H1 (cell line): ENCODE measurements around the gene TBKBP1.

ENCODE experiments used
- HDAC2 ChIP-seq, 2 experiments: fragments of 300-600 bp in 1 of 2; sonication (generic) in 1 of 2; IDR thresholded peaks; 2 replicates each; pipeline ENCODE4 v1.6.1; 2011 to 2012; ENCODE audit warnings: low read depth in 2 of 2, low read length in 2 of 2, mild to moderate bottlenecking in 2 of 2, moderate library complexity in 2 of 2, borderline replicate concordance in 1 of 2, inconsistent platforms in 1 of 2
- NRF1 ChIP-seq: IDR thresholded peaks from 2 replicates; pipeline ENCODE4 v1.6.1; 2011; ENCODE audit warnings: mild to moderate bottlenecking, low read depth, low read length, improper control_type of control experiment
- POLR2A ChIP-seq, 2 experiments: IDR thresholded peaks; 1 replicate in 1 of 2; 2 replicates in 1 of 2; pipeline ENCODE4 v1.6.1; 2011; ENCODE audit warnings: low read depth in 2 of 2, low read length in 2 of 2, mild to moderate bottlenecking in 2 of 2; ENCODE audit errors: control extremely low read depth in 1 of 2
- RXRA ChIP-seq: IDR thresholded peaks from 2 replicates; pipeline ENCODE4 v1.6.1; 2011; ENCODE audit warnings: low read depth, mild to moderate bottlenecking, low read length, moderate library complexity; ENCODE audit not compliant: insufficient read depth
- SAP30 ChIP-seq: fragments of 300-600 bp; sonication (generic); IDR thresholded peaks from 2 replicates; pipeline ENCODE4 v1.7.1; 2012; ENCODE audit warnings: low read length, moderate library complexity, mild to moderate bottlenecking, inconsistent platforms; ENCODE audit not compliant: insufficient read depth, insufficient replicate concordance
- SIN3A ChIP-seq, 2 experiments: IDR thresholded peaks in 1 of 2; conservative IDR thresholded peaks in 1 of 2; 2 replicates each; pipeline ENCODE4 v1.6.1; 2011 to 2012; ENCODE audit warnings: low read length in 2 of 2, improper control_type of control experiment in 1 of 2, low read depth in 1 of 2, mild to moderate bottlenecking in 1 of 2
- YY1 ChIP-seq: IDR thresholded peaks from 2 replicates; pipeline ENCODE4 v1.6.1; 2011; ENCODE audit warnings: low read depth, mild to moderate bottlenecking, low read length
- TF ChIP-seq, protein P1 (sequence below), 3 experiments: IDR thresholded peaks; 1 replicate in 2 of 3; 2 replicates in 1 of 3; pipeline versions ENCODE4 v1.5.1 to v1.6.1; 2011; ENCODE audit warnings: low read length in 3 of 3, mild to moderate bottlenecking in 3 of 3, inconsistent platforms in 2 of 3, low read depth in 1 of 3, moderate library complexity in 1 of 3; ENCODE audit not compliant: insufficient read depth in 1 of 3; ENCODE audit errors: control extremely low read depth in 1 of 3

GRCh38 chr17:47699536-47699840, 5.5 kb downstream of the TBKBP1 start:
- TF ChIP-seq YY1 (no peak), HDAC2 (IDR thresholded peaks at IDR 0.05; ENCODE audit: borderline replicate concordance in 1 of 2, low read depth in 2 of 2, low read length in 2 of 2) (no peak), POLR2A (IDR thresholded peaks at IDR 0.05; ENCODE audit: control extremely low read depth in 1 of 2, low read depth in 2 of 2, low read length in 2 of 2) (no peak), SIN3A (conservative IDR thresholded peaks at IDR 0.05 in 1 of 2, IDR thresholded peaks at IDR 0.05 in 1 of 2; ENCODE audit: low read depth in 1 of 2, low read length in 2 of 2) (no peak), RXRA (no peak), SAP30 (no peak), NRF1 (no peak)
- TF ChIP-seq, protein P1, sequence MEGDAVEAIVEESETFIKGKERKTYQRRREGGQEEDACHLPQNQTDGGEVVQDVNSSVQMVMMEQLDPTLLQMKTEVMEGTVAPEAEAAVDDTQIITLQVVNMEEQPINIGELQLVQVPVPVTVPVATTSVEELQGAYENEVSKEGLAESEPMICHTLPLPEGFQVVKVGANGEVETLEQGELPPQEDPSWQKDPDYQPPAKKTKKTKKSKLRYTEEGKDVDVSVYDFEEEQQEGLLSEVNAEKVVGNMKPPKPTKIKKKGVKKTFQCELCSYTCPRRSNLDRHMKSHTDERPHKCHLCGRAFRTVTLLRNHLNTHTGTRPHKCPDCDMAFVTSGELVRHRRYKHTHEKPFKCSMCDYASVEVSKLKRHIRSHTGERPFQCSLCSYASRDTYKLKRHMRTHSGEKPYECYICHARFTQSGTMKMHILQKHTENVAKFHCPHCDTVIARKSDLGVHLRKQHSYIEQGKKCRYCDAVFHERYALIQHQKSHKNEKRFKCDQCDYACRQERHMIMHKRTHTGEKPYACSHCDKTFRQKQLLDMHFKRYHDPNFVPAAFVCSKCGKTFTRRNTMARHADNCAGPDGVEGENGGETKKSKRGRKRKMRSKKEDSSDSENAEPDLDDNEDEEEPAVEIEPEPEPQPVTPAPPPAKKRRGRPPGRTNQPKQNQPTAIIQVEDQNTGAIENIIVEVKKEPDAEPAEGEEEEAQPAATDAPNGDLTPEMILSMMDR (IDR thresholded peaks at IDR 0.05; ENCODE audit: control extremely low read depth in 1 of 3, insufficient read depth in 1 of 3, low read depth in 1 of 3, low read length in 3 of 3), result no peak
